GM12878 (cell line): ENCODE results near the gene CA10. TPM values are rescaled to one million over a fixed set of nuclear protein-coding genes. Genes with fewer than 3 reads are reported as not detected.

Experiments
- ATAC-seq: fragments of 200-7000 bp; cut with Tn5 transposase; 3 replicates; pipeline ENCODE4 v1.9.1; 2020; ENCODE audit warnings: mild to moderate bottlenecking, moderate library complexity
- BruUV-seq: library from RNA; stranded (reverse); fragments of 400-500 nt; replicated peaks from 2 replicates; lab custom pipeline; 2021; lab: Mats Ljungman, UMichigan
- CTCF ChIA-PET: fragments of 300-600 bp; sonication (Branson Sonifier 250); formaldehyde crosslinking; extraction: SDS; loops from one replicate; lab custom pipeline; 2021; ENCODE audit warnings: inconsistent platforms; lab: Yijun Ruan, JAX
- POLR2A ChIA-PET: fragments of 350-600 bp; formaldehyde crosslinking; extraction: SDS; loops from one replicate; lab custom pipeline; 2021; ENCODE audit warnings: inconsistent platforms; lab: Charles Lee
- RAD21 ChIA-PET: fragments of 300-600 bp; sonication (Branson Sonifier 250); formaldehyde crosslinking; loops from one replicate; lab custom pipeline; 2023; ENCODE audit warnings: antibody characterized with exemption; ENCODE audit not compliant: unreplicated experiment; lab: Charles Lee
- SMC1A ChIA-PET: fragments of 300-600 bp; sonication (Branson Sonifier 250); formaldehyde crosslinking; loops from one replicate; lab custom pipeline; 2023; ENCODE audit not compliant: unreplicated experiment, uncharacterized antibody; lab: Charles Lee
- DNase-seq: peaks from one replicate; pipeline ENCODE4 v3.0.0-alpha.2; 2011; ENCODE audit warnings: low read depth, low spot score
- FAIRE-seq: peaks from 3 replicates; lab custom pipeline; 2011; peaks lifted over from hg19 to GRCh38; lab: Jason Lieb, UNC
- H2AFZ ChIP-seq: 2 replicates; pipeline ENCODE4 v1.6.0; 2011; ENCODE audit warnings: low read depth, low read length, control low read depth; ENCODE audit not compliant: control insufficient read depth
- H3K27ac ChIP-seq: 2 replicates; pipeline ENCODE4 v1.5.1; 2011; ENCODE audit warnings: control low read depth; ENCODE audit not compliant: control insufficient read depth, insufficient read depth
- H3K27me3 ChIP-seq, 2 experiments: replicated peaks in 1 of 2; 2 replicates each; pipeline versions ENCODE4 v1.6.0 to v1.6.1; 2011; ENCODE audit warnings: low read length in 1 of 2; ENCODE audit not compliant: control insufficient read depth in 2 of 2, insufficient read depth in 2 of 2
- H3K36me3 ChIP-seq, 2 experiments: 2 replicates each; pipeline ENCODE4 v1.5.1; 2011; ENCODE audit warnings: low read length in 1 of 2; ENCODE audit not compliant: control insufficient read depth in 2 of 2, insufficient read depth in 2 of 2
- H3K4me1 ChIP-seq: 2 replicates; pipeline ENCODE4 v1.6.1; 2011; ENCODE audit warnings: mild to moderate bottlenecking, low read length, moderate library complexity, mixed read lengths; ENCODE audit not compliant: control insufficient read depth, insufficient read depth
- H3K4me2 ChIP-seq: 2 replicates; pipeline ENCODE4 v1.6.0; 2011; ENCODE audit warnings: control low read depth; ENCODE audit not compliant: control insufficient read depth, insufficient read depth
- H3K4me3 ChIP-seq: fragments of 200-600 bp; sonication (generic); 2 replicates; pipeline ENCODE4 v1.5.1; 2016
- H3K79me2 ChIP-seq: 2 replicates; pipeline ENCODE4 v1.6.0; 2011; ENCODE audit warnings: low read length; ENCODE audit not compliant: control insufficient read depth, insufficient read depth
- H3K9ac ChIP-seq: 2 replicates; pipeline ENCODE4 v1.8.0; 2011; ENCODE audit warnings: low read length, control low read depth, mixed read lengths; ENCODE audit not compliant: control insufficient read depth, insufficient read depth
- H3K9me3 ChIP-seq: replicated peaks from 3 replicates; pipeline ENCODE4 v1.5.1; 2011; ENCODE audit warnings: mild to moderate bottlenecking, low read length; ENCODE audit not compliant: control insufficient read depth, insufficient read depth
- H4K20me1 ChIP-seq: 2 replicates; pipeline ENCODE4 v1.6.0; 2011; ENCODE audit not compliant: control insufficient read depth, insufficient read depth
- BCL3 ChIP-seq: IDR thresholded peaks from 2 replicates; pipeline ENCODE4 v1.6.1; 2011; ENCODE audit warnings: borderline replicate concordance, low read depth, mild to moderate bottlenecking, moderate library complexity, low read length; ENCODE audit not compliant: insufficient read depth, poor library complexity, severe bottlenecking
- EP300 ChIP-seq, 2 experiments: fragments of 150-350 bp in 1 of 2; IDR thresholded peaks; 2 replicates each; pipeline ENCODE4 v1.6.1; 2011 to 2012; ENCODE audit warnings: low read depth in 2 of 2, low read length in 2 of 2, borderline replicate concordance in 1 of 2, improper control_type of control experiment in 1 of 2, inconsistent platforms in 1 of 2; ENCODE audit not compliant: control insufficient read depth in 1 of 2
- KAT2A ChIP-seq: conservative IDR thresholded peaks from 2 replicates; pipeline ENCODE4 v1.6.1; 2011; ENCODE audit warnings: low read depth, low read length; ENCODE audit not compliant: control insufficient read depth
- KLF5 ChIP-seq: fragments of 450-650 bp; IDR thresholded peaks from 2 replicates; pipeline ENCODE4 v1.6.1; 2014; ENCODE audit warnings: mild to moderate bottlenecking; ENCODE audit not compliant: partially characterized antibody
- MXI1 ChIP-seq: fragments of 150-350 bp; IDR thresholded peaks from 2 replicates; pipeline ENCODE4 v1.6.1; 2011; ENCODE audit warnings: low read depth, mild to moderate bottlenecking, inconsistent platforms, low read length, improper control_type of control experiment
- NFIC ChIP-seq: IDR thresholded peaks from 2 replicates; pipeline ENCODE4 v1.6.1; 2012; ENCODE audit warnings: low read depth, mild to moderate bottlenecking, inconsistent platforms, low read length, moderate library complexity
- POLR2AphosphoS2 ChIP-seq: IDR thresholded peaks from 2 replicates; pipeline ENCODE4 v1.6.1; 2011; ENCODE audit warnings: low read depth, mild to moderate bottlenecking, low read length, improper control_type of control experiment, moderate library complexity
- REST ChIP-seq: IDR thresholded peaks from 2 replicates; pipeline ENCODE4 v1.6.1; 2012; ENCODE audit warnings: mild to moderate bottlenecking, low read depth, low read length
- SMAD1 ChIP-seq: fragments of 450-650 bp; IDR thresholded peaks from 2 replicates; pipeline ENCODE4 v1.6.1; 2018; ENCODE audit warnings: mild to moderate bottlenecking, low read depth; ENCODE audit not compliant: partially characterized antibody
- ZBTB33 ChIP-seq: fragments of 450-650 bp; IDR thresholded peaks from 2 replicates; pipeline ENCODE4 v1.6.1; 2017; ENCODE audit warnings: mild to moderate bottlenecking
- WGBS: methylation state at CpG from one replicate; pipeline ENCODE4 v1.1.6; 2016; ENCODE audit warnings: low lambda C conversion rate; ENCODE audit not compliant: insufficient replicate concordance, insufficient coverage; ENCODE audit errors: missing lambda C conversion rate; 5-methylcytosine and 5-hydroxymethylcytosine counted together
- in situ Hi-C: fragments of 300-500 bp; cut with MboI; formaldehyde crosslinking; loops from 9 replicates; pipeline ENCODE4 v1.14.3; 2018; ENCODE audit warnings: mixed read lengths
- intact Hi-C: fragments of 100-400 bp; cut with micrococcal nuclease; formaldehyde crosslinking; loops from one replicate; pipeline ENCODE4 v1.14.2; 2022; ENCODE audit not compliant: unreplicated experiment
- polyA plus RNA-seq, 11 experiments: library from polyadenylated mRNA; depleted of rRNA in 4 of 11; unstranded in 6 of 11; stranded (reverse) in 5 of 11; fragments of >200 nt; fragmentation: Nextera tagmentation in 4 of 11; fragmentation: Illumina TruSeq in 1 of 11; extraction: Ambion mirVana in 4 of 11; extraction: Trizol in 1 of 11; gene quantifications; 1 replicate in 1 of 11; 2 replicates in 10 of 11; pipeline versions ENCODE4 v1.2.1 to v1.2.3, GENCODE V29; 2011 to 2016; ENCODE audit warnings: inconsistent platforms in 2 of 11, missing spikeins in 2 of 11, low read depth in 1 of 11
- total RNA-seq, 4 experiments: library from RNA; depleted of rRNA in 3 of 4; stranded (reverse); fragments of >200 nt in 3 of 4; fragmentation: Illumina TruSeq in 1 of 4; extraction: Trizol in 1 of 4; gene quantifications; 2 replicates each; pipeline versions ENCODE4 v1.2.1 to v1.2.3, GENCODE V29; 2013 to 2021
- TF ChIP-seq, protein P1 (sequence below): fragments of 150-350 bp; IDR thresholded peaks from 2 replicates; pipeline ENCODE4 v1.6.1; 2014; ENCODE audit warnings: mild to moderate bottlenecking, low read depth, low read length

CA10 gene
- total and polyA plus RNA-seq, 10 of the 15 experiments (the other 5 are each of a cell fraction or from before 2014, with no cell fraction given): not detected

- TF ChIP-seq KLF5: no peak
- TF ChIP-seq SMAD1: no peak
- no peak for TF ChIP-seq ZBTB33
- TF ChIP-seq KAT2A: no peak
- no peak for TF ChIP-seq POLR2AphosphoS2
- TF ChIP-seq NFIC: no peak
- TF ChIP-seq BCL3: no peak
- TF ChIP-seq EP300 (IDR thresholded peaks at IDR 0.05; ENCODE audit: borderline replicate concordance in 1 of 2, control insufficient read depth in 1 of 2, low read depth in 2 of 2, low read length in 2 of 2): no peak
- TF ChIP-seq, all 136 proteins: peak for 0
Measured at GRCh38 chr17:51700011-51700760, 458.3 kb downstream of the CA10 start (continued).

DNA sequence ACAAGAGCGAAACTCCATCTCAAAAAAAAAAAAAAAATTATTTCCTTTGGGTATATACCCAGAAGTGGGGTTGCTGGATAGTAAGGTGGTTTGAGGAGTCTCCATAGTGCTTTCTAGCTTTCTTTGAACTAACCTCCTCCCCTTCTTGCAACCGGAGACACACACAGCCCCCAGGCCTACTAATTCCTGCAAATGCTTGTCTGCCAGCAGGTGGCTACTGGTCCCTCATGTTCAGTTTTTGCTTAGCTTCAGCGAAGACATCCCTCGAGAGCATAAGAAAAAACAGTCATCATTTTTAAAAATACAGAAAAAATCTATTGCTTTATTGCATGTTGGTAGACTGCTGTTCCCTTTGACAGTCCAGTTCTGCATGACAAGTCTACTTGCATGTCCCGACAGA lies 459.2 kb downstream of the CA10 start:
- intact Hi-C loops: no loop called here
- SMC1A ChIA-PET: no interaction called here
- ATAC-seq: no peak

More for the DNA sequence above, 459.2 kb downstream of the CA10 start:
- BruUV-seq: no TSS peak
- Histone ChIP-seq H3K4me2 (no peak overlapping the region), H3K9me3 (no peaks in the 10 kb centered on the region), H3K4me1 (no peaks in the 10 kb centered on the region), H3K27ac (no peak overlapping the region), H4K20me1 (no peaks in the 10 kb centered on the region), H3K27me3 (no peaks in the 10 kb centered on the region), H3K9ac (no peak overlapping the region), H3K36me3 (no peaks in the 10 kb centered on the region), H2AFZ (no peak overlapping the region), H3K4me3 (no peak overlapping the region), H3K79me2 (no peaks in the 10 kb centered on the region)
- in situ Hi-C loops: no loop called here
- ChIA-PET POLR2A (no interaction called here), CTCF (no interaction called here), RAD21 (no interaction called here)
- FAIRE-seq (no peak), DNase-seq (no peak)
- 21% methylated on average over 5 of the region's 5 CpGs for WGBS
- TF ChIP-seq, protein P1, sequence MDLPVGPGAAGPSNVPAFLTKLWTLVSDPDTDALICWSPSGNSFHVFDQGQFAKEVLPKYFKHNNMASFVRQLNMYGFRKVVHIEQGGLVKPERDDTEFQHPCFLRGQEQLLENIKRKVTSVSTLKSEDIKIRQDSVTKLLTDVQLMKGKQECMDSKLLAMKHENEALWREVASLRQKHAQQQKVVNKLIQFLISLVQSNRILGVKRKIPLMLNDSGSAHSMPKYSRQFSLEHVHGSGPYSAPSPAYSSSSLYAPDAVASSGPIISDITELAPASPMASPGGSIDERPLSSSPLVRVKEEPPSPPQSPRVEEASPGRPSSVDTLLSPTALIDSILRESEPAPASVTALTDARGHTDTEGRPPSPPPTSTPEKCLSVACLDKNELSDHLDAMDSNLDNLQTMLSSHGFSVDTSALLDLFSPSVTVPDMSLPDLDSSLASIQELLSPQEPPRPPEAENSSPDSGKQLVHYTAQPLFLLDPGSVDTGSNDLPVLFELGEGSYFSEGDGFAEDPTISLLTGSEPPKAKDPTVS: no peak
- TF ChIP-seq MXI1 (no peak), REST (no peak)
